H9 (cell line): ENCODE measurements around the gene CSTPP1. TPM values are rescaled to one million over a fixed set of nuclear protein-coding genes. Genes with fewer than 3 reads are reported as not detected.

Experiments used
- DNase-seq: peaks from one replicate; pipeline ENCODE4 v3.0.0-alpha.2; 2017
- H2AFZ ChIP-seq: one replicate; pipeline ENCODE4 v1.6.1; 2013; ENCODE audit warnings: mild to moderate bottlenecking, low read length, control low read depth, moderate library complexity
- H2AK5ac ChIP-seq: 2 replicates; pipeline ENCODE4 v1.6.1; 2013; ENCODE audit warnings: low read length, control low read depth, mixed read lengths; ENCODE audit not compliant: insufficient read length
- H2BK120ac ChIP-seq: one replicate; pipeline ENCODE4 v1.6.1; 2013; ENCODE audit warnings: low read depth, mild to moderate bottlenecking, low read length, control low read depth, inconsistent platforms; ENCODE audit not compliant: poor library complexity, severe bottlenecking
- H2BK12ac ChIP-seq: 2 replicates; pipeline ENCODE4 v1.6.1; 2013; ENCODE audit warnings: low read length, control low read depth, mixed read lengths, low read depth; ENCODE audit not compliant: insufficient read length
- H2BK15ac ChIP-seq: 2 replicates; pipeline ENCODE4 v1.6.1; 2013; ENCODE audit warnings: low read depth, low read length, control low read depth
- H2BK20ac ChIP-seq: one replicate; pipeline ENCODE4 v1.6.1; 2013; ENCODE audit warnings: low read depth, mild to moderate bottlenecking, low read length, control low read depth, inconsistent platforms; ENCODE audit not compliant: poor library complexity, severe bottlenecking
- H2BK5ac ChIP-seq: 2 replicates; pipeline ENCODE4 v1.6.1; 2013; ENCODE audit warnings: low read length, control low read depth, mixed read lengths; ENCODE audit not compliant: insufficient read length
- H3K14ac ChIP-seq: 2 replicates; pipeline ENCODE4 v1.6.1; 2013; ENCODE audit warnings: low read length, control low read depth; ENCODE audit not compliant: insufficient read depth
- H3K18ac ChIP-seq: 2 replicates; pipeline ENCODE4 v1.6.1; 2013; ENCODE audit warnings: low read depth, mild to moderate bottlenecking, mixed read lengths, low read length, control low read depth; ENCODE audit not compliant: insufficient read length
- H3K23ac ChIP-seq: 2 replicates; pipeline ENCODE4 v1.6.1; 2013; ENCODE audit warnings: low read length, control low read depth, mixed read lengths, low read depth; ENCODE audit not compliant: insufficient read length
- H3K23me2 ChIP-seq: 2 replicates; pipeline ENCODE4 v1.6.1; 2013; ENCODE audit warnings: low read depth, mild to moderate bottlenecking, mixed read lengths, low read length, control low read depth; ENCODE audit not compliant: insufficient read length, poor library complexity, severe bottlenecking
- H3K27ac ChIP-seq: 2 replicates; pipeline ENCODE4 v1.5.1; 2013; ENCODE audit warnings: low read length, control low read depth, mixed read lengths, low read depth; ENCODE audit not compliant: insufficient read length
- H3K27me3 ChIP-seq: 2 replicates; pipeline ENCODE4 v1.6.1; 2013; ENCODE audit warnings: low read length, control low read depth, inconsistent platforms; ENCODE audit not compliant: insufficient read depth
- H3K4ac ChIP-seq: 2 replicates; pipeline ENCODE4 v1.6.1; 2013; ENCODE audit warnings: low read depth, mild to moderate bottlenecking, control low read depth, inconsistent platforms, low read length, moderate library complexity
- H3K4me1 ChIP-seq: 2 replicates; pipeline ENCODE4 v1.6.1; 2013; ENCODE audit warnings: low read length, control low read depth, inconsistent platforms; ENCODE audit not compliant: insufficient read depth
- H3K4me2 ChIP-seq: 2 replicates; pipeline ENCODE4 v1.6.1; 2013; ENCODE audit warnings: low read length, control low read depth, mixed read lengths; ENCODE audit not compliant: insufficient read length, insufficient read depth
- H3K56ac ChIP-seq: 2 replicates; pipeline ENCODE4 v1.6.1; 2013; ENCODE audit warnings: low read depth, mild to moderate bottlenecking, mixed read lengths, low read length, control low read depth; ENCODE audit not compliant: insufficient read length
- H3K79me1 ChIP-seq: 2 replicates; pipeline ENCODE4 v1.6.1; 2013; ENCODE audit warnings: low read depth, mild to moderate bottlenecking, moderate library complexity, low read length, control low read depth, inconsistent platforms; ENCODE audit not compliant: insufficient read depth, poor library complexity, severe bottlenecking
- H3K79me2 ChIP-seq: 2 replicates; pipeline ENCODE4 v1.6.1; 2013; ENCODE audit warnings: low read length, control low read depth, inconsistent platforms; ENCODE audit not compliant: insufficient read depth
- H3K9ac ChIP-seq: 2 replicates; pipeline ENCODE4 v1.6.1; 2013; ENCODE audit warnings: low read length, control low read depth, mixed read lengths; ENCODE audit not compliant: insufficient read length; ENCODE audit errors: extremely low read depth
- H3K9me3 ChIP-seq: one replicate; pipeline ENCODE4 v1.6.1; 2013; ENCODE audit warnings: low read depth, low read length, inconsistent platforms; ENCODE audit not compliant: control insufficient read depth
- H3T11ph ChIP-seq: one replicate; pipeline ENCODE4 v1.6.1; 2013; ENCODE audit warnings: mild to moderate bottlenecking, low read length, control low read depth, inconsistent platforms
- H4K20me1 ChIP-seq: one replicate; pipeline ENCODE4 v1.6.1; 2013; ENCODE audit not compliant: control insufficient read depth, insufficient read length, insufficient read depth
- H4K5ac ChIP-seq: 2 replicates; pipeline ENCODE4 v1.6.1; 2013; ENCODE audit warnings: low read depth, mild to moderate bottlenecking, mixed read lengths, low read length, control low read depth; ENCODE audit not compliant: insufficient read length
- H4K8ac ChIP-seq: replicated peaks from 2 replicates; pipeline ENCODE4 v1.6.1; 2013; ENCODE audit warnings: low read length, control low read depth, mixed read lengths, low read depth; ENCODE audit not compliant: insufficient read length
- H4K91ac ChIP-seq: 2 replicates; pipeline ENCODE4 v1.6.1; 2013; ENCODE audit warnings: low read depth, mild to moderate bottlenecking, moderate library complexity, mixed read lengths, low read length, control low read depth; ENCODE audit not compliant: insufficient read length
- H3K27ac Mint-ChIP-seq, 3 experiments: 2 replicates in 2 of 3; 3 replicates in 1 of 3; pipeline ENCODE4 v1.8.0; 2020 to 2021; ENCODE audit warnings: mixed read lengths in 3 of 3, mild to moderate bottlenecking in 1 of 3, moderate library complexity in 1 of 3
- H3K27me3 Mint-ChIP-seq: 2 replicates; pipeline ENCODE4 v1.8.0; 2021; ENCODE audit warnings: low read depth, mild to moderate bottlenecking, moderate library complexity, mixed read lengths
- H3K36me3 Mint-ChIP-seq, 3 experiments: 2 replicates in 2 of 3; 3 replicates in 1 of 3; pipeline ENCODE4 v1.8.0; 2020 to 2021; ENCODE audit warnings: low read depth in 3 of 3, mixed read lengths in 3 of 3; ENCODE audit not compliant: insufficient read depth in 1 of 3
- H3K4me1 Mint-ChIP-seq, 2 experiments: 2 replicates each; pipeline ENCODE4 v1.8.0; 2020; ENCODE audit warnings: mixed read lengths in 2 of 2
- H3K4me3 Mint-ChIP-seq, 2 experiments: 2 replicates in 1 of 2; 3 replicates in 1 of 2; pipeline ENCODE4 v1.8.0; 2020 to 2021; ENCODE audit warnings: mild to moderate bottlenecking in 2 of 2, mixed read lengths in 2 of 2, moderate library complexity in 1 of 2
- H3K9me3 Mint-ChIP-seq, 2 experiments: 2 replicates in 1 of 2; 3 replicates in 1 of 2; pipeline ENCODE4 v1.8.0; 2020; ENCODE audit warnings: mild to moderate bottlenecking in 2 of 2, mixed read lengths in 2 of 2, moderate library complexity in 1 of 2
- WGBS: extraction: QIAGEN DNeasy Blood & Tissue Kit; methylation state at CpG from one replicate; pipeline ENCODE4 v1.1.7; 2013; ENCODE audit warnings: missing lambda C conversion rate, low lambda C conversion rate, mixed read lengths; ENCODE audit not compliant: insufficient read length; ENCODE audit errors: extremely low coverage; 5-methylcytosine and 5-hydroxymethylcytosine counted together
- total RNA-seq: library from RNA; stranded (reverse); gene quantifications from 2 replicates; pipeline ENCODE4 v1.2.1, GENCODE V29; 2021
- TF ChIP-seq, protein P1 (sequence below): fragments of 200-600 bp; sonication (generic); conservative IDR thresholded peaks from 3 replicates; pipeline ENCODE4 v1.8.0; 2021; ENCODE audit warnings: antibody characterized with exemption, mild to moderate bottlenecking

Gene CSTPP1
- total RNA-seq, 1 experiment from 2014 or later: 21.2 TPM

DNA sequence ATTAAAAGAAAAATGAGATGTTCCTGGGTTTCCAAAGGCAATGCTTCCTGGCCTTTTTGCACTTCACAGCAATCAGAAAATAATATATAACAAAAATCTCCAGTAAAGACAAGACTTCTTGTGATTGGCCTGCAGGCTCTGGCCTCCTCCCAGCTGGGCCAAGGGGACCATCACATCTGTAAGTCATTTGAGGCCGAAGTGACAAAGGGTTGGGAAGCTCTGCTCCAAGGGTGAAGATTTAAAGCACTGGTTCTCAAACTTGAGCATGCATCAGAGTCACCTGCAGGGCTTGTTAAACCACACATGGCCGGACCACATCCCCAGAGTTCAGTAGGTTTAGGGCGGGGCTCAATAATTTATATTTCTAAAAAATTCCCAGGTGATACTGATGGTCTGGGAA, 208.0 kb downstream of the CSTPP1 start:
- no peak for DNase-seq
- H4K5ac ChIP-seq: no peak overlapping the region
- no peaks in the 10 kb centered on the region for H3K23me2 ChIP-seq
- no peaks in the 10 kb centered on the region for H3K4me1 ChIP-seq
- no peak overlapping the region for H3K14ac ChIP-seq
- H3K4ac ChIP-seq: no peak overlapping the region
- no peak overlapping the region for H3K27ac ChIP-seq
- H2BK20ac ChIP-seq: no peak overlapping the region
- H2BK15ac ChIP-seq: no peak overlapping the region
- Mint-ChIP-seq H3K9me3 (no peaks in the 10 kb centered on the region), H3K27ac (no peak overlapping the region), H3K36me3 (peaks cover 0 to 3% (median 0%) of the 10 kb centered on the region in 3 experiments; a peak in 1 of 7 replicates), H3K27me3 (no peaks in the 10 kb centered on the region), H3K4me1 (peaks cover 10 to 14% of the 10 kb centered on the region in 2 experiments), H3K4me3 (no peak overlapping the region)
- no peak overlapping the region for H3K18ac ChIP-seq
- no peak overlapping the region for H3K9ac ChIP-seq
- H3K56ac ChIP-seq: no peak overlapping the region
- H3K79me1 ChIP-seq: no peaks in the 10 kb centered on the region
- H2AFZ ChIP-seq: no peak overlapping the region
- H2AK5ac ChIP-seq: no peak overlapping the region
- no peaks in the 10 kb centered on the region for H3K27me3 ChIP-seq
- no peaks in the 10 kb centered on the region for H3K79me2 ChIP-seq
- H3T11ph ChIP-seq: no peak overlapping the region
- no peak overlapping the region for H4K91ac ChIP-seq
- H4K8ac ChIP-seq: no peak overlapping the region
- no peak overlapping the region for H2BK120ac ChIP-seq
- H4K20me1 ChIP-seq: no peaks in the 10 kb centered on the region
- H3K23ac ChIP-seq: no peak overlapping the region
- H3K9me3 ChIP-seq: no peaks in the 10 kb centered on the region
- H3K4me2 ChIP-seq: no peak overlapping the region
- no CpG with 5 or more reads among the region's 3 CpGs for WGBS
- no peak overlapping the region for H2BK5ac ChIP-seq
- TF ChIP-seq, protein P1, sequence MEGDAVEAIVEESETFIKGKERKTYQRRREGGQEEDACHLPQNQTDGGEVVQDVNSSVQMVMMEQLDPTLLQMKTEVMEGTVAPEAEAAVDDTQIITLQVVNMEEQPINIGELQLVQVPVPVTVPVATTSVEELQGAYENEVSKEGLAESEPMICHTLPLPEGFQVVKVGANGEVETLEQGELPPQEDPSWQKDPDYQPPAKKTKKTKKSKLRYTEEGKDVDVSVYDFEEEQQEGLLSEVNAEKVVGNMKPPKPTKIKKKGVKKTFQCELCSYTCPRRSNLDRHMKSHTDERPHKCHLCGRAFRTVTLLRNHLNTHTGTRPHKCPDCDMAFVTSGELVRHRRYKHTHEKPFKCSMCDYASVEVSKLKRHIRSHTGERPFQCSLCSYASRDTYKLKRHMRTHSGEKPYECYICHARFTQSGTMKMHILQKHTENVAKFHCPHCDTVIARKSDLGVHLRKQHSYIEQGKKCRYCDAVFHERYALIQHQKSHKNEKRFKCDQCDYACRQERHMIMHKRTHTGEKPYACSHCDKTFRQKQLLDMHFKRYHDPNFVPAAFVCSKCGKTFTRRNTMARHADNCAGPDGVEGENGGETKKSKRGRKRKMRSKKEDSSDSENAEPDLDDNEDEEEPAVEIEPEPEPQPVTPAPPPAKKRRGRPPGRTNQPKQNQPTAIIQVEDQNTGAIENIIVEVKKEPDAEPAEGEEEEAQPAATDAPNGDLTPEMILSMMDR: no peak
- H2BK12ac ChIP-seq: no peak overlapping the region
